H9 (cell line): ENCODE data around the gene B3GNT5. TPM values are rescaled to one million over a fixed set of nuclear protein-coding genes. Genes with fewer than 3 reads are reported as not detected.

Source experiments
- DNase-seq: peaks from one replicate; pipeline ENCODE4 v3.0.0-alpha.2; 2017
- H2AFZ ChIP-seq: one replicate; pipeline ENCODE4 v1.6.1; 2013; ENCODE audit warnings: mild to moderate bottlenecking, low read length, control low read depth, moderate library complexity
- H2AK5ac ChIP-seq: 2 replicates; pipeline ENCODE4 v1.6.1; 2013; ENCODE audit warnings: low read length, control low read depth, mixed read lengths; ENCODE audit not compliant: insufficient read length
- H2BK120ac ChIP-seq: one replicate; pipeline ENCODE4 v1.6.1; 2013; ENCODE audit warnings: low read depth, mild to moderate bottlenecking, low read length, control low read depth, inconsistent platforms; ENCODE audit not compliant: poor library complexity, severe bottlenecking
- H2BK12ac ChIP-seq: 2 replicates; pipeline ENCODE4 v1.6.1; 2013; ENCODE audit warnings: low read length, control low read depth, mixed read lengths, low read depth; ENCODE audit not compliant: insufficient read length
- H2BK15ac ChIP-seq: 2 replicates; pipeline ENCODE4 v1.6.1; 2013; ENCODE audit warnings: low read depth, low read length, control low read depth
- H2BK20ac ChIP-seq: one replicate; pipeline ENCODE4 v1.6.1; 2013; ENCODE audit warnings: low read depth, mild to moderate bottlenecking, low read length, control low read depth, inconsistent platforms; ENCODE audit not compliant: poor library complexity, severe bottlenecking
- H2BK5ac ChIP-seq: 2 replicates; pipeline ENCODE4 v1.6.1; 2013; ENCODE audit warnings: low read length, control low read depth, mixed read lengths; ENCODE audit not compliant: insufficient read length
- H3K14ac ChIP-seq: 2 replicates; pipeline ENCODE4 v1.6.1; 2013; ENCODE audit warnings: low read length, control low read depth; ENCODE audit not compliant: insufficient read depth
- H3K18ac ChIP-seq: 2 replicates; pipeline ENCODE4 v1.6.1; 2013; ENCODE audit warnings: low read depth, mild to moderate bottlenecking, mixed read lengths, low read length, control low read depth; ENCODE audit not compliant: insufficient read length
- H3K23ac ChIP-seq: 2 replicates; pipeline ENCODE4 v1.6.1; 2013; ENCODE audit warnings: low read length, control low read depth, mixed read lengths, low read depth; ENCODE audit not compliant: insufficient read length
- H3K23me2 ChIP-seq: 2 replicates; pipeline ENCODE4 v1.6.1; 2013; ENCODE audit warnings: low read depth, mild to moderate bottlenecking, mixed read lengths, low read length, control low read depth; ENCODE audit not compliant: insufficient read length, poor library complexity, severe bottlenecking
- H3K27ac ChIP-seq: 2 replicates; pipeline ENCODE4 v1.5.1; 2013; ENCODE audit warnings: low read length, control low read depth, mixed read lengths, low read depth; ENCODE audit not compliant: insufficient read length
- H3K27me3 ChIP-seq: 2 replicates; pipeline ENCODE4 v1.6.1; 2013; ENCODE audit warnings: low read length, control low read depth, inconsistent platforms; ENCODE audit not compliant: insufficient read depth
- H3K4ac ChIP-seq: 2 replicates; pipeline ENCODE4 v1.6.1; 2013; ENCODE audit warnings: low read depth, mild to moderate bottlenecking, control low read depth, inconsistent platforms, low read length, moderate library complexity
- H3K4me1 ChIP-seq: 2 replicates; pipeline ENCODE4 v1.6.1; 2013; ENCODE audit warnings: low read length, control low read depth, inconsistent platforms; ENCODE audit not compliant: insufficient read depth
- H3K4me2 ChIP-seq: 2 replicates; pipeline ENCODE4 v1.6.1; 2013; ENCODE audit warnings: low read length, control low read depth, mixed read lengths; ENCODE audit not compliant: insufficient read length, insufficient read depth
- H3K56ac ChIP-seq: 2 replicates; pipeline ENCODE4 v1.6.1; 2013; ENCODE audit warnings: low read depth, mild to moderate bottlenecking, mixed read lengths, low read length, control low read depth; ENCODE audit not compliant: insufficient read length
- H3K79me1 ChIP-seq: 2 replicates; pipeline ENCODE4 v1.6.1; 2013; ENCODE audit warnings: low read depth, mild to moderate bottlenecking, moderate library complexity, low read length, control low read depth, inconsistent platforms; ENCODE audit not compliant: insufficient read depth, poor library complexity, severe bottlenecking
- H3K79me2 ChIP-seq: 2 replicates; pipeline ENCODE4 v1.6.1; 2013; ENCODE audit warnings: low read length, control low read depth, inconsistent platforms; ENCODE audit not compliant: insufficient read depth
- H3K9ac ChIP-seq: 2 replicates; pipeline ENCODE4 v1.6.1; 2013; ENCODE audit warnings: low read length, control low read depth, mixed read lengths; ENCODE audit not compliant: insufficient read length; ENCODE audit errors: extremely low read depth
- H3K9me3 ChIP-seq: one replicate; pipeline ENCODE4 v1.6.1; 2013; ENCODE audit warnings: low read depth, low read length, inconsistent platforms; ENCODE audit not compliant: control insufficient read depth
- H3T11ph ChIP-seq: one replicate; pipeline ENCODE4 v1.6.1; 2013; ENCODE audit warnings: mild to moderate bottlenecking, low read length, control low read depth, inconsistent platforms
- H4K20me1 ChIP-seq: one replicate; pipeline ENCODE4 v1.6.1; 2013; ENCODE audit not compliant: control insufficient read depth, insufficient read length, insufficient read depth
- H4K5ac ChIP-seq: 2 replicates; pipeline ENCODE4 v1.6.1; 2013; ENCODE audit warnings: low read depth, mild to moderate bottlenecking, mixed read lengths, low read length, control low read depth; ENCODE audit not compliant: insufficient read length
- H4K8ac ChIP-seq: replicated peaks from 2 replicates; pipeline ENCODE4 v1.6.1; 2013; ENCODE audit warnings: low read length, control low read depth, mixed read lengths, low read depth; ENCODE audit not compliant: insufficient read length
- H4K91ac ChIP-seq: 2 replicates; pipeline ENCODE4 v1.6.1; 2013; ENCODE audit warnings: low read depth, mild to moderate bottlenecking, moderate library complexity, mixed read lengths, low read length, control low read depth; ENCODE audit not compliant: insufficient read length
- H3K27ac Mint-ChIP-seq, 3 experiments: 2 replicates in 2 of 3; 3 replicates in 1 of 3; pipeline ENCODE4 v1.8.0; 2020 to 2021; ENCODE audit warnings: mixed read lengths in 3 of 3, mild to moderate bottlenecking in 1 of 3, moderate library complexity in 1 of 3
- H3K27me3 Mint-ChIP-seq: 2 replicates; pipeline ENCODE4 v1.8.0; 2021; ENCODE audit warnings: low read depth, mild to moderate bottlenecking, moderate library complexity, mixed read lengths
- H3K36me3 Mint-ChIP-seq, 3 experiments: 2 replicates in 2 of 3; 3 replicates in 1 of 3; pipeline ENCODE4 v1.8.0; 2020 to 2021; ENCODE audit warnings: low read depth in 3 of 3, mixed read lengths in 3 of 3; ENCODE audit not compliant: insufficient read depth in 1 of 3
- H3K4me1 Mint-ChIP-seq, 2 experiments: 2 replicates each; pipeline ENCODE4 v1.8.0; 2020; ENCODE audit warnings: mixed read lengths in 2 of 2
- H3K4me3 Mint-ChIP-seq, 2 experiments: 2 replicates in 1 of 2; 3 replicates in 1 of 2; pipeline ENCODE4 v1.8.0; 2020 to 2021; ENCODE audit warnings: mild to moderate bottlenecking in 2 of 2, mixed read lengths in 2 of 2, moderate library complexity in 1 of 2
- H3K9me3 Mint-ChIP-seq, 2 experiments: 2 replicates in 1 of 2; 3 replicates in 1 of 2; pipeline ENCODE4 v1.8.0; 2020; ENCODE audit warnings: mild to moderate bottlenecking in 2 of 2, mixed read lengths in 2 of 2, moderate library complexity in 1 of 2
- WGBS: extraction: QIAGEN DNeasy Blood & Tissue Kit; methylation state at CpG from one replicate; pipeline ENCODE4 v1.1.7; 2013; ENCODE audit warnings: missing lambda C conversion rate, low lambda C conversion rate, mixed read lengths; ENCODE audit not compliant: insufficient read length; ENCODE audit errors: extremely low coverage; 5-methylcytosine and 5-hydroxymethylcytosine counted together
- total RNA-seq: library from RNA; stranded (reverse); gene quantifications from 2 replicates; pipeline ENCODE4 v1.2.1, GENCODE V29; 2021
- TF ChIP-seq, protein P1 (sequence below): fragments of 200-600 bp; sonication (generic); conservative IDR thresholded peaks from 3 replicates; pipeline ENCODE4 v1.8.0; 2021; ENCODE audit warnings: antibody characterized with exemption, mild to moderate bottlenecking

Gene B3GNT5
- total RNA-seq, 1 experiment from 2014 or later: 7.3 TPM

DNA sequence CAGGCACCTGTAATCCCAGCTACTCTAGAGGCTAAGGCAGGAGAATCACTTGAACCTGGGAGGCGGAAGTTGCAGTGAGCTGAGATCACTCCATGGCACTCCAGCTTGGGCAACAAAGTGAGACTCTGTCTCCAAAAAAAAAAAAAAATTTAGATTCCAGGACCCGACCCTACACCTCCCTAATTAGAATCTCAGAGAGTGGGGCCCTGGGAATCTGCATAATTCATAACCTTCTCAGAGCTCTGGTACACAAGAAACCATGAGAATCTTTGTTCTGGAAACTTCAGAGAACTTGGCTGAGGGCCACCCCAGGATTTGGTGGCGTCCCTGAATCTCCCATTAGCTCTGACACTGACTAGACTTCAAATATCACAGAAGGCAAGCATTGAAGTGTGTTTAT is 31.5 kb downstream of the B3GNT5 start:
- no peaks in the 10 kb centered on the region for H3K27me3 Mint-ChIP-seq
- peaks cover 7 to 8% of the 10 kb centered on the region in 2 experiments for H3K4me1 Mint-ChIP-seq
- Histone ChIP-seq H3K4me1 (no peaks in the 10 kb centered on the region; the same call in 1 of the 2 replicates), H3K4ac (no peak overlapping the region), H3K14ac (no peak overlapping the region), H2AFZ (no peak overlapping the region), H3T11ph (no peak overlapping the region), H3K4me2 (no peak overlapping the region), H3K9me3 (no peaks in the 10 kb centered on the region), H3K23me2 (no peaks in the 10 kb centered on the region), H4K5ac (no peak overlapping the region), H3K9ac (no peak overlapping the region), H3K79me2 (no peaks in the 10 kb centered on the region), H3K27ac (no peak overlapping the region), H4K20me1 (no peaks in the 10 kb centered on the region), H3K56ac (no peak overlapping the region), H2BK5ac (no peak overlapping the region), H4K8ac (no peak overlapping the region), H3K23ac (no peak overlapping the region), H2AK5ac (no peak overlapping the region), H3K79me1 (no peaks in the 10 kb centered on the region), H2BK120ac (no peak overlapping the region), H4K91ac (no peak overlapping the region), H2BK12ac (no peak overlapping the region), H3K18ac (no peak overlapping the region), H2BK15ac (no peak overlapping the region), H3K27me3 (no peaks in the 10 kb centered on the region), H2BK20ac (no peak overlapping the region)
- H3K36me3 Mint-ChIP-seq: no peaks in the 10 kb centered on the region; a peak in 2 of 7 replicates
- H3K9me3 Mint-ChIP-seq: no peaks in the 10 kb centered on the region
- H3K27ac Mint-ChIP-seq: no peak overlapping the region
- WGBS: no CpG with 5 or more reads among the region's 3 CpGs
- H3K4me3 Mint-ChIP-seq: no peak overlapping the region
- DNase-seq: no peak
- TF ChIP-seq, protein P1, sequence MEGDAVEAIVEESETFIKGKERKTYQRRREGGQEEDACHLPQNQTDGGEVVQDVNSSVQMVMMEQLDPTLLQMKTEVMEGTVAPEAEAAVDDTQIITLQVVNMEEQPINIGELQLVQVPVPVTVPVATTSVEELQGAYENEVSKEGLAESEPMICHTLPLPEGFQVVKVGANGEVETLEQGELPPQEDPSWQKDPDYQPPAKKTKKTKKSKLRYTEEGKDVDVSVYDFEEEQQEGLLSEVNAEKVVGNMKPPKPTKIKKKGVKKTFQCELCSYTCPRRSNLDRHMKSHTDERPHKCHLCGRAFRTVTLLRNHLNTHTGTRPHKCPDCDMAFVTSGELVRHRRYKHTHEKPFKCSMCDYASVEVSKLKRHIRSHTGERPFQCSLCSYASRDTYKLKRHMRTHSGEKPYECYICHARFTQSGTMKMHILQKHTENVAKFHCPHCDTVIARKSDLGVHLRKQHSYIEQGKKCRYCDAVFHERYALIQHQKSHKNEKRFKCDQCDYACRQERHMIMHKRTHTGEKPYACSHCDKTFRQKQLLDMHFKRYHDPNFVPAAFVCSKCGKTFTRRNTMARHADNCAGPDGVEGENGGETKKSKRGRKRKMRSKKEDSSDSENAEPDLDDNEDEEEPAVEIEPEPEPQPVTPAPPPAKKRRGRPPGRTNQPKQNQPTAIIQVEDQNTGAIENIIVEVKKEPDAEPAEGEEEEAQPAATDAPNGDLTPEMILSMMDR: no peak
